ENCODE data around the gene EID2. TPM values are rescaled to one million over a fixed set of nuclear protein-coding genes. Genes with fewer than 3 reads are reported as not detected.

EID2 gene
- total RNA-seq, 1 experiment from 2014 or later, result 17.5 TPM

DNA sequence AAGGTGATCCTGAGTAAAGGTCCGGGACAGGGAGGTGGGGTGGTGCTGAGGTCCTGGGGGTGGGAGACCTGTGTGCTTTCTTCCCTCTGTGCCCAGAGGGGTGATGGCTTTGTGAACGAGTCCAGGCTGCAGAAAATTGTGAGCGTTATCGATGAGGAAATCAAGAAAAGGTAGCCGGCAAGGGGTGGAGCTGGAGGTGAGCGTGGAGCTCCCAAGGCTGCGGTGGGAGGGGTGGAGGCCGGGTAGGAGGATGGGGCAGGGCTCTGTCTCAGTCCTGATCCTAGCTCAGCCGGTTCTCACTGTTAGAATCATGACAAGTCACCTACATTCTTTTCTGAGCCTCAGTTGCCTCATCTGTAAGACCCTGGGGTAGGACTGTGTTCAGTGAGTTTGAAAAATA is 21.0 kb downstream of the EID2 start:
- DNase-seq, result no peak
- Mint-ChIP-seq H3K4me3 (ENCODE audit: low read depth, unreplicated experiment) (peak overlapping the region; percentile 45), H3K4me1 (ENCODE audit: low read depth, unreplicated experiment) (no peaks in the 10 kb centered on the region), H3K36me3 (ENCODE audit: insufficient read depth, unreplicated experiment) (no peaks in the 10 kb centered on the region), H3K27ac (ENCODE audit: unreplicated experiment) (no peak overlapping the region), H3K9me3 (ENCODE audit: low read depth, unreplicated experiment) (no peaks in the 10 kb centered on the region), H3K27me3 (ENCODE audit: unreplicated experiment) (peaks cover 55% of the 10 kb centered on the region)
- CTCF ChIA-PET, result interaction anchor here (0.8 to 1.2 kb wide), 3 partner anchors 9 to 78 kb away, joined by 3 to 5 read pairs (median 4); partner anchors contain the start of gene EID2B
- no TSS peak for BruUV-seq (replicated peaks)
- TF ChIP-seq, protein P1, sequence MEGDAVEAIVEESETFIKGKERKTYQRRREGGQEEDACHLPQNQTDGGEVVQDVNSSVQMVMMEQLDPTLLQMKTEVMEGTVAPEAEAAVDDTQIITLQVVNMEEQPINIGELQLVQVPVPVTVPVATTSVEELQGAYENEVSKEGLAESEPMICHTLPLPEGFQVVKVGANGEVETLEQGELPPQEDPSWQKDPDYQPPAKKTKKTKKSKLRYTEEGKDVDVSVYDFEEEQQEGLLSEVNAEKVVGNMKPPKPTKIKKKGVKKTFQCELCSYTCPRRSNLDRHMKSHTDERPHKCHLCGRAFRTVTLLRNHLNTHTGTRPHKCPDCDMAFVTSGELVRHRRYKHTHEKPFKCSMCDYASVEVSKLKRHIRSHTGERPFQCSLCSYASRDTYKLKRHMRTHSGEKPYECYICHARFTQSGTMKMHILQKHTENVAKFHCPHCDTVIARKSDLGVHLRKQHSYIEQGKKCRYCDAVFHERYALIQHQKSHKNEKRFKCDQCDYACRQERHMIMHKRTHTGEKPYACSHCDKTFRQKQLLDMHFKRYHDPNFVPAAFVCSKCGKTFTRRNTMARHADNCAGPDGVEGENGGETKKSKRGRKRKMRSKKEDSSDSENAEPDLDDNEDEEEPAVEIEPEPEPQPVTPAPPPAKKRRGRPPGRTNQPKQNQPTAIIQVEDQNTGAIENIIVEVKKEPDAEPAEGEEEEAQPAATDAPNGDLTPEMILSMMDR (IDR thresholded peaks at IDR 0.05; ENCODE audit: unreplicated experiment), result no peak
- intact Hi-C loops (cut with micrococcal nuclease; ENCODE audit: unreplicated experiment), result no loop called here

GRCh38 chr19:39518458-39518857 is 21.5 kb downstream of the EID2 start:
- Mint-ChIP-seq H3K27me3 (ENCODE audit: unreplicated experiment) (peaks cover 60% of the 10 kb centered on the region), H3K36me3 (ENCODE audit: insufficient read depth, unreplicated experiment) (no peaks in the 10 kb centered on the region), H3K9me3 (ENCODE audit: low read depth, unreplicated experiment) (no peaks in the 10 kb centered on the region), H3K4me3 (ENCODE audit: low read depth, unreplicated experiment) (peak overlapping the region; percentile 45), H3K27ac (ENCODE audit: unreplicated experiment) (no peak overlapping the region), H3K4me1 (ENCODE audit: low read depth, unreplicated experiment) (no peaks in the 10 kb centered on the region)
- intact Hi-C loops (cut with micrococcal nuclease; ENCODE audit: unreplicated experiment), result no loop called here
- DNase-seq, result no peak
- CTCF ChIA-PET, result interaction anchor here (0.6 to 1.2 kb wide), 5 partner anchors 9 to 163 kb away, joined by 3 to 5 read pairs (median 4); partner anchors contain the start of gene EID2B
- TF ChIP-seq, protein P1 (IDR thresholded peaks at IDR 0.05; ENCODE audit: unreplicated experiment), result no peak
- no TSS peak for BruUV-seq (replicated peaks)

GRCh38 chr19:39517432-39517831 is 22.5 kb downstream of the EID2 start:
- Mint-ChIP-seq H3K27ac (ENCODE audit: unreplicated experiment) (no peak overlapping the region), H3K9me3 (ENCODE audit: low read depth, unreplicated experiment) (no peaks in the 10 kb centered on the region), H3K4me3 (ENCODE audit: low read depth, unreplicated experiment) (no peak overlapping the region), H3K27me3 (ENCODE audit: unreplicated experiment) (peaks cover 70% of the 10 kb centered on the region), H3K36me3 (ENCODE audit: insufficient read depth, unreplicated experiment) (no peaks in the 10 kb centered on the region), H3K4me1 (ENCODE audit: low read depth, unreplicated experiment) (no peaks in the 10 kb centered on the region)
- BruUV-seq (replicated peaks), result no TSS peak
- no peak for DNase-seq
- intact Hi-C loops (cut with micrococcal nuclease; ENCODE audit: unreplicated experiment), result no loop called here
- TF ChIP-seq, protein P1 (IDR thresholded peaks at IDR 0.05; ENCODE audit: unreplicated experiment), result no peak
- CTCF ChIA-PET, result interaction anchor here (0.7 kb wide), 1 partner anchor 373 kb away, joined by 6 read pairs; no protein-coding TSS in a partner anchor

GRCh38 chr19:39516270-39516669 is 23.7 kb downstream of the EID2 start:
- Mint-ChIP-seq H3K4me1 (ENCODE audit: low read depth, unreplicated experiment) (no peaks in the 10 kb centered on the region), H3K4me3 (ENCODE audit: low read depth, unreplicated experiment) (no peak overlapping the region), H3K27me3 (ENCODE audit: unreplicated experiment) (peaks cover 78% of the 10 kb centered on the region), H3K9me3 (ENCODE audit: low read depth, unreplicated experiment) (no peaks in the 10 kb centered on the region), H3K27ac (ENCODE audit: unreplicated experiment) (no peak overlapping the region), H3K36me3 (ENCODE audit: insufficient read depth, unreplicated experiment) (no peaks in the 10 kb centered on the region)
- CTCF ChIA-PET, result interaction anchor here (0.6 kb wide), 1 partner anchor 9 kb away, joined by 5 read pairs; no protein-coding TSS in a partner anchor
- no TSS peak for BruUV-seq (replicated peaks)
- intact Hi-C loops (cut with micrococcal nuclease; ENCODE audit: unreplicated experiment), result no loop called here
- TF ChIP-seq, protein P1 (IDR thresholded peaks at IDR 0.05; ENCODE audit: unreplicated experiment), result no peak
- DNase-seq, result no peak
